NK-92 (cell line): ENCODE measurements around the gene INPP5B.
"Not testable (repeated sequence)": the region's sequence is repeated elsewhere in the genome, so short reads cannot be mapped to it uniquely, and the experiment has no call there.

Experiments
- DNase-seq: peaks from one replicate; lab custom pipeline; 2025; ENCODE audit not compliant: unreplicated experiment; lab: John Stamatoyannopoulos, UW

INPP5B gene

DNA sequence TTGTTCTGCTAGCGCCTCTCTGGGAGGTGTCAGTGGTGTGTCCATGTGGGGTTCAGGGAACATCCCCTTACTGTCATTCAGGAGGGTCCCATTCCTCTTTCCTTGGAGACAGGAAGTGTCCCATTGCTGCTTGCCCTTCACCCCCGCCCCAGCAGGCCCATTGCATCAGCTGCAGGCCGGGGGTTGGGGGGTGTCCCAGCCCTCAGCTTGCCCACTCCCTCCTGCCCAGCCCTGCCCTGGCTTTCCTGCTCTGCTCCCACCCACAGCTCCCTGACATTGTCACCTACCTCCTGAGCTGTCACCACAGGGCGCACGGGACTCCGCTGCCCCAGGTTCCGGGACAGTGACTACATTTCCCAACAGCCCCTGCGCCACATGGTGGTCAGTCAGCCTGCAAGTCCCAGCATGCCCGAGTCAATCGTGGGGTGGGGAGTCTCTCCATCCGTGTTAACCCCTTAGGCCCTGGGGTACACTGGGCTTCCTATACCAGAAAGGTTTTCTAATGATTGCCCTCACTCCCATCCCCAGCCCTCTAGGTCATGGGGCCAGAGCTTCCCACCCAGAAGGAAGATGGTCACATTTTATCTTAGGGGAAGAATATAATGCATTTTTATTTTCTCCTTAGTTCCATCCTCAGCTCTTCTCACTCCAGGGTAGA, at the start of gene INPP5B:
Gene INPP5B (minus strand): TSS at position 351 of the 658 bp plus-strand sequence. CDS start 745 bp downstream, outside the sequence.
- no peak for DNase-seq

DNA sequence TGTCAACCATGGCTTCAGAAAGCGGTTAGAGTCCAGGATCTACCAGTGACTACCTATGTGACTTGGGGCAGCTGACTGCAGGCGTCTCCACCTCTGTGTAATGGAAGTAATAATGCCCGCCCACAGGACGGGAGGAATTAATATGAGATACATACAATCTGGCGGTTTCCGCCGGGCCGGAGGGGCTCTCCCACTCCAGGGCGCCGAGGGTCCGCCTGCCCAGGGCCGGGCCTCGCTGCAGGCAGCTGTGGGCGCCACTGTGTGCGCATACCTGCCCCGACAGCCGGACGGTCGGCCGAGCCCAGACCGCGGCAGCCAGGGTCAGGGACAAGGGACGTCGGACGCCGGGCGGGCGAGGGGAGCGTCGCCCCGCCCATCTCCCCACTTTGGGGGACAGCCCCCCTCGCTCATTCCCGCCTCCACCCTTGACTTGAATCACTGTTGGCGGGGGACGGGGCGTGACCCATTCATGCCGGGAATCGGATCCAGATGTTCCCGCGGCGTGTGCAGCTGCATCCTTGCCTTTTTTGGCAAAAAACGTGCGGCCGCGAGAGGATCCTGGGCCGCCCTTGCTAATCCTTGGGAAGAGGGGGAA, 49.0 kb upstream of the INPP5B start:
- no peak for DNase-seq

DNA sequence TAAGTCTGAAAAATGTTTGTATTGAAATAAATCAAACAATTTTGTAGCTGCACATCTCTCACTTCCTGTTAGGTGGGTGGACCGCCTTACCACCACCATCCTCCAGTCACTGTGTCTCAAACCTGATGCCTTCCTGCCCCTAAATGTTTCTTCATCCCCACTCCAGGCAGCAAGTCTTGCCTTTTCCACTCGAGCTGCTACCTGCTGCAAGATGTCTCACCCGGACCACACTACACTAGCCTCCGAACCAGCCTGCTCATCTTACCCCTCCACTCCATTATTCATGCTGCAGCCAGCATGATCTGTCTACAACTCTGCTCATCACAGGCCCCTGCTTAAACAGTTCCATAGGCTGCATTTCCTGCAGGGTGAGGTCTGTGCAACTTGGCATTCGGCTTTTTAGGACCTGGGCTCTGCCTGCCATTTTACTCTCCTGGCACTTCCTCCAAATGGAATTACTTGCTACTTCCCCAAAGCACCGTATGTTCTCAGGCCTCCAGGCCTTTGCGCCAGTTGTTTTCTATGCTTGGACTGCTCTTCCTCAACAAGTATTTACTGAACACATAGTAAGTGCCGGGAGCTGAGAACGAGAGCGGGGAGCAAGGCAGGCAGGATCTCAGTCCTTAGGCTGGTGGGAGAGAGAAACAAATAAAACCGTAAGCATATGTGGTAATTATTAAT, 48.2 kb upstream of the INPP5B start:
- no peak for DNase-seq

DNA sequence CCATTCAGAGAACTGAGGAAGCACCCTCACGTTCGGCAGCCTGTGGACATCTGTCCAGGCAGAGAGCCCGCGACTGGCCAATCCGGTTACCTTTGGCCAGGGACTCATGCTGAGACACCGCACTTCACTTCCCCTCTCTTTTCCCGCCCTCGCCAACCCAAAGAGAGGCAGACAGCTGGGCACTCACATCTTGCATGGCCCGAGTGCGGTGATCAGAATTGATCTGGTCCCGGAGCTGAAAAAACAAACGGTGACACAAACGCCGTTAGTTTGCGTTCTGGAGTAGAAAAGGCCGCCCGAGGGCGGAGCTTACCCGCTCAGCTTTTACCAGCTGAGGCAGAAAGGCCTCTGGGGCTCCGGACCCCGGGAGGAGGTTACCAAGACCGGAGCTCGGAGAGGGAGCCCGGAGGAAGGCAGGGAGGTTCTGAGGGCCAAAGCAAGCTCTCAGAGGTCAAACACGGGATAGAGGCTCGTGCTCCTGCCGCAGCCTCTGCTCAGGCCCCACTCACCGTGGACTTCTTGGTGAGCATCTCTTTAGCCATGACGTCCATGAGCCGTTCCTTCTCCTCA, 42.6 kb upstream of the INPP5B start:
- DNase-seq = no peak

DNA sequence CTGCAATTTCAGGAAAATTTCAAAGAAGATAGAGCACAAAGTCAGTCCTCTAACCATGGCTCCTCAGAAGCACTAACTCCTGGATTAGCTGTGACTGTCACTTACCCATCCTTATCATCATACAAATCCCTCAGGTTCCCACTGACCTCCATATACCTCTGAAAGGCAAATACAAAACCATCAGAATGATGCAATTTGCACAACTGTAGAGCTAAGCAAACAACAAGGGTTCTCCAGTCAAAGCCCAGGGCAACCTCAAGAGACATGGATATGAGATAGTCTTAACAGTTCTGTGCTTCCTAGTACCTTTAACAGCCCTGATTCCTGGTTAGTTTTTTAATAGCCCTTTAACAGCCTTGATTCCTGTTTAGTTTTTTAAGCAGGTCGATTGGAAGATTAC, 40.8 kb upstream of the INPP5B start:
- no peak for DNase-seq

DNA sequence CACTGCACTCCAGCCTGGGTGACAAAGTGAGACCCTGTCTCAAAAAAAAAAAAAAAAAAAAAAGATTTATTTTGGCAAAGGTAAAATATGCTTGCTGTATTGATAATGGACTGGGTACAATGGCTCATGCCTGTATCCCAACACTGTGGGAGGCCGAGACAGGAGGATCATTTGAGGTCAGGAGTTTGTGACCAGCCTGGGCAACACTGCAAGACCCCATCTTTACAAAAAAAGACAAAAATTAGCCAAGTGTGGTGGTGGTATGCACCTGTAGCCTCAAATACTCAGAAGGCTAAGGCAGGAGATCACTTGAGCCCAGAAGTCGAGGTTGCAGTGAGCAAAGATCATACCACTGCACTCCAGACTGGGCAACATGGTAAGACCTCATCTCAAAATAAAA, 36.7 kb upstream of the INPP5B start:
- DNase-seq = no peak

DNA sequence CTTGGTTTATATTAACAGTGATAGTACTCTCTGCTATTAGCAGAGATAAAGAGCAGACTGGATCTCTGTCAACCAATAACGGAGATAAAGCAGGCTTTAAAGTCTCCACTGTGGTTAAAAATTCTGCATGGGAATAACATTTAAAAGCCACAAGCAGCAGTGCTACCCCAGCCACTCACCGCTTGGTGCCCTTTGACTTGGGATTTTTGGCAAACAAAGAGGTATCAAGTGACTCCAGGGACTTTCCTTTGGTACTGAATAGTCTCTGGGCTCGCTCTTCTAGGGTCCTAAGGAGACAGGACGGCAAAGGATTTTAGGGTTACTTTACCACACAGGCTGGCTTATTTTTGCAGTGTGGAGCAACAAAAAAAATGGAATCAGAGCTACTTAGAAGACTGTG, 31.7 kb upstream of the INPP5B start:
- DNase-seq = no peak

DNA sequence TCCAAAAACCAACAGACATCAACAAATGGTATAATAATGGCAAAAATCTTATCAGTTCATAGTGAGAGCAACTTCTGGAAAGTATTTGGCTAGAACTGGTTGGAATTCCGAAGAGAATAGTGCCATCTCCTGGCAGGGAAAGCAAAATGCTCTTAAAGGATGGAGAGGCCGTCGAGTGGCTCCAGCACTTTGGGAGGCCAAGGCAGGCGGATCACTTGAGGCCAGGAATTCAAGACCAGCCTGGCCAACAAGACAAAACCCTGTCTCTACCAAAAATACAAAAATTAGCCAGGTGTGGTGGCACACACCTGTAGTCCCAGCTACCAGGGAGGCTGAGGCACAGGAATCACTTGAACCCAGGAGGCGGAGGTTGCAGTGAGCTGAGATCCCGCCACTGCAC, 28.2 kb upstream of the INPP5B start:
- DNase-seq = not testable (repeated sequence)

DNA sequence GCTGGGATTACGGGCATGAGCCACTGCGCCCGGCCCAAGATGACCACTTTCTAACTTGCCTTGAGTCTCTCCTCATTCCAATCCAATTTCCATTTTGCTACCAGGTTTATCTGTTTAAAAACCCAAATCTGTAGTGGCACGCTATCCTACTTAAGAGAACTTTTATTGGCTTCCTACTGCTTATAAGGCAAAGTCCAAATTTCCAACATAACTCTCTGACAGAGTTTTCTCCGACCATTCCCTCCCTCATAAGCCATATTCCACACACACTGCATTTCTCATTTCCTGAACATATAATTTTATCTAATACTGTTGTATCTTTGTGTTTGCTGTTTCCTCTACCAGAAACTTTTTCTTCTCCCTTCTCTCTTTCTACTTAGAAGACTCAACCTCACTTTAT, 27.7 kb upstream of the INPP5B start:
- DNase-seq = no peak

DNA sequence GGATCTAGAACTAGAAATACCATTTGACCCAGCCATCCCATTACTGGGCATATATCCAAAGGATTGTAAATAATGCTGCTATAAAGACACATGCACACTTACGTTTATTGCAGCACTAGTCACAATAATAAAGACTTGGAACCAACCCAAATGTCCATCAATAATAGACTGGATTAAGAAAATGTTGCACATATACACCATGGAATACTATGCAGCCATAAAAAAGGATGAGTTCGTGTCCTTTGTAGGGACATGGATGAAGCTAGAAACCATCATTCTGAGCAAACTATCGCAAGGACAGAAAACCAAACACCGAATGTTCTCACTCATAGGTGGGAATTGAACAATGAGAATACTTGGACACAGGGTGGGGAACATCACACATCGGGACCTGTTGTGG, 26.8 kb upstream of the INPP5B start:
- DNase-seq = not testable (repeated sequence)

DNA sequence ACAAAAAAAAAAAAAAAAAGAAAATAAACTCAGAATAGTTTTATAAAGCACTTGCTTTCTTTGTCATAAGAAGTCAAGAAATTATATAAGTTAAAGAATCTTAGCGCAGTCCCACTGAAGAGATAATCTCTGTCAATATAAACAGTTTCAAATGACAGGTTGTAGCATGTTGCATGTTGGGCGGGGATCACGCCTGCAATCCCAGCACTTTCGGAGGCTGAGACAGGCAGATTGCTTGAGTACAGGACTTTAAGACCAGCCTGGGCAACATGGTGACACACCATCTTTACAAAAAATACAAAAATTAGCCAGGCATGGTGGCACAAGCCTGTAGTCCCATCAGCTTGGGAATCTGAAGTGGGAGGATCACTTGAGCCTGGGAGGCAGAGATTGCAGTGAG, 18.4 kb upstream of the INPP5B start:
- DNase-seq = no peak

DNA sequence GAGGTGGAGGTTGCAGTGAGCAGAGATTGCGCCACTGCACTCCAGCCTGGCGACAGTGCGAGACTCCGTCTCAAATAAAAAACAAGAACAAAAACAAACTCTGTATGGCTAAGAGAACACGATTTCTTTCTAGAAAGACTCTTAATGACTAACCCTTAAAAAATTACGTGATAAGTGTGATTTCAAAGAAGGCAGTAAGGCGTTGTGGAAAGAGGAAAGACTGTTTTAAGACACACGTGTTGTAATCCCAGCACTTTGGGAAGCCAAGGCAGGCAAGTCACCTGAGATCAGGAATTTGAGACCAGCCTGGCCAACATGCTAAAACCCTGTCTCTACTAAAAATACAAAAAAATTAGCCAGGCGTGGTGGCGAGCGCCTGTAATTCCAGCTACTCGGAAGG, 17.3 kb upstream of the INPP5B start:
- DNase-seq = not testable (repeated sequence)

DNA sequence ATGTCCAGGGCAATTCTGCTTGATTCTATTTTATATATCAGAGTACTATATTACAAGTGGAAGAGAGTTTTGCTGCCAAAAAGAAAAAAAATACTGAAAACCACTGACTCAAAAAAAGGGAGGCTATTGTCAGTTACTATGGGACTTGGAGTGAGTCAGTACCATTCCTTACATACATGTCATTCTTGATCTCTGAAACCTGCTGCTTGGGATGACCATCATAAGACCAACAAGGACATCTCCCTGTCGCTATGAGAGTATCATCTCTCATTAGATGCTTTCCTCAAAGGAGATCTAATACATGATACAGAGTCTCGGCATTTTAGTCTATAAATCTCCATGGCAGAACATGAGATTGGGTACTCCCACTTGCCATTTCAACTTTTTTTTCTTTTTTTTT, 11.8 kb upstream of the INPP5B start:
- no peak for DNase-seq

DNA sequence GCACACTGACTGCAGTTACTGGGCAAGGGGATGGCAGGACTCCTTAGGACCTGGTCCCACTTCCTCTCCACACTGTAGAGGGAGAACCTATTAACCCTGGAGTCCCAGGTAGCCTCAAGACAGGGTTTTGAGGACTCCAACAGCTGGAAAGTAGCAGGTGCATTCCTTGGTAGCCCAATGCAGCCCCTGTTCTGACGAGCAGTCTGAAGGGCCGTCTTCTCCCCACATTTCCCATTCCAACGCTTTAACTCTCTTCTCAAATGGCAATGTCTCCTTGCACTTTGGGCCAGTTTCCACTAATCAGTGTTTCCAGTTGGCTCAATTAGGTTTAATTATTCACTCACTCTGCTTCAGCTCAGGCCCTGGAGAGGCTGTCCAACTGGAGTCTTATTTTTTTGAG, 8.8 kb upstream of the INPP5B start:
- no peak for DNase-seq

DNA sequence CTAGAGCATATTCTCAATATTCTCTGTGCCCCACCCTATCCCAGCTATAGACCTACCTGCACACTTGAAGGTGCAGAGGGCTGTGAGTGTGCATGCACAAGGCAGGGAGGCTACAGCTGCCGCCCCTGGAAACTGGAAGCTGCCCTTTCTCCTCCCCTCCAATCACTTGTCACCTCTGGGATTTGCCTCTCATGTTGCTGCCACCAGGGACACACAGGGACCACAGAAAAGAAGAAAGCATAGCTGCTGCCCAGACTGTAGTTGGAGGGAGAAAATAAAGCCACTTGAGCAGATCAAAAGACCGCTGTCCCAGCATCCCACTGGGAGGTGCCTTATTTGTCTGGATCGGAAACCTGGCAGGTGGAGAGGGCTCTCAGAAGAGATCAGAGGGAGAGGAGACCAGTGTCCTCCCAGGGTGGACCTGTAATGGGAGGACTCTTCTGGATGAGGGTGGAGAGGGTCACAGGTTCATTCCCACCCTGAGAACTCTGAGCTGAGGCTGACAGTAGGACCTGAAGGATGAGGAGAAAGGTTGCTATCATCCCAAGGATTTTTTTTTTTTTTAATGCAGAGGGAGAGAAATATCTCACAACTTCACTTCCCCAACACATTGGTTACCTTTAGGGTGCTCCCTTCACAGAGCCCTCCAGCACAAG, 7.6 kb upstream of the INPP5B start:
- DNase-seq = no peak

DNA sequence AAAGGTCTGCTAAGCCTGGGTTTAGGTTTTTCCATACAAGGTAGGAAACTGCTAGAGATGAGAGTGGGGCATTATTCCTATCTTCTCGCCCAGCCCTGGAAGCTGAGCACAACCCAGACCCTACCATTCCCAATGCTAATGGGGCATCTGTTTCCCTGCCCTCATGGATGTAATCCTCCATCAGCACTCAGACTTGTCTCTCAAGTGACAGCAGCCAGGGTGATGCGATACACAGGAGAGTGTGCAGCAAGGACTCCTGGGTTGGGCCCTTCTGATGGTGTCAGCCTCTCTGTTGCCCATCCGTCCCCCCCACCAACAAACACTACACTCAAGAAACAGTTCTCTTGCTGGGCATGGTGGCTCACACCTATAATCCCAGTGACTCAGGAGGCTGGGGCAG, 5.9 kb upstream of the INPP5B start:
- no peak for DNase-seq

DNA sequence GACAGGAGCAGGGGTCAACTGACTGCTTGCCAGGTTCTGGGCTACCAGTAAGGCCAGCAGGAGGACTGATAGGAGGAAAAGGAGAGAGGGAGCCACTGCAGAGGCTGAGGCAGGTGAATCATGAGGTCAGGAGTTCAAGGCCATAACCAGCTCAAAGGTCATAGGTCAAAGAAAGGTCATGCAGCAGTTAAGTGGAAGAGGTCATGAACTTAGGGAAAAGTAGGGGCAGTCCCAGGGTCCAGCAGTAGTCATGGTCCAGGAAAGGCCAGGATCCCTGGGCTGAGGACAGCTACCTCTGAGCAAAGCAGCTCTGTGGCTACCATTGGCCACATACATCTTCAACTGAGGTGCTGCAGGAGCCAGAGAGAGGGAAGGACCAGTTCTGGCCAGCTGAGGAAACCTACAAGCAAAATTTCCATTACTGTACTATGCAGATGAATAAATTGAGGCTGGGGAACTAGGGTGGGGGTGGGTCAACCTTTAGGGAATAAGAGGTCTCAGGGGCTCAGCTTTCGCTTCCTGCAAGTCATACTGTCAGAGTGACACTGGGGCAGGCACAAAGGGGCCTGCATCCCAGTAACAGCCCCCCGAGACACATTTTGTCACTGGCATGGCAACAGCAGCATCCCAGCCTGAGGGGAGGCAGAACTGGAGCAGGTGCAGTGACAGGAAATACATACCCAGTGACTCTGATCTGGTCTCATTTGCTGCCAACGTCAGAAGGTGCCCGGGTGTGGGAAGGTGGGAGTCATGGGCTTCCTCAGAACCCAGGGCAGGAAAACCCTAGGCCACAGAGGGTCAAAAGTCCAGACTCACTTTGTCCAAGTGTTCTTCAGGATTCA, 5.2 kb upstream of the INPP5B start:
- DNase-seq = no peak

DNA sequence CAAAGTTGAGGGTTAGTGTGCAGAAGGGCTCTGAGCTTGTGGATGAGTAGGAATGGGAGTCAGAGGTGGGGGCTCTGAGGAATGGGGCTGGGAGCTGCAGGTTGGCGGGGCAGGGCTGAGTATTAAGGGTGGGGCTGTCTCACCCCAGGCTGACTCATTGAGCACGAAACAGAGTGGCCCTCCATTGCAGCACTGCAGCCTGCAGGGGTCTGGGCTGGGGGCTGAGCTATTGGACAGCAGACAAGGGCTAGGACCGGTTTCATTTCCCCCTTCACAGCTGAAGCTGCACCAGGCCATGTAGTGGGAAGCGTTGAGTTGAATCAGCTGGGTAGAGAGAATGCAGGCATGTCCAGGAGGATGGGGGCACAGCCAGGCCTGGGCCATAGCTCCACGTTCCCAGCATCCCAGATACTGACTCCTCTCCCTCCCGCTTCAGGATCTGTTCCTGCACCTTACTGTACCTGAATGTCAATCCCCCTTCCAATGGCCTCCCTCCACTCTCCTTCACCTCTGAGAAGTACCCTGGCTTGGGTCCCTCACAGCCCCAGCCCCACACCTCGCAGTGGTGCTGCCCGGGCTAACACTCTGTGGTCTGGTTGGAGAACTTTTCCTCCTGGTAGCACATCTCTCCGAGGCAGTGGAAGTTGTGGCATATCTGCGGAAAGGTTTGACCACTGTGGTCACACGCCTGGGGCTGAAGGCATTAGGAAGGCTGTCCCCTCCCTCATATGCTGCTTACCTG, 4.4 kb upstream of the INPP5B start:
- DNase-seq = no peak

DNA sequence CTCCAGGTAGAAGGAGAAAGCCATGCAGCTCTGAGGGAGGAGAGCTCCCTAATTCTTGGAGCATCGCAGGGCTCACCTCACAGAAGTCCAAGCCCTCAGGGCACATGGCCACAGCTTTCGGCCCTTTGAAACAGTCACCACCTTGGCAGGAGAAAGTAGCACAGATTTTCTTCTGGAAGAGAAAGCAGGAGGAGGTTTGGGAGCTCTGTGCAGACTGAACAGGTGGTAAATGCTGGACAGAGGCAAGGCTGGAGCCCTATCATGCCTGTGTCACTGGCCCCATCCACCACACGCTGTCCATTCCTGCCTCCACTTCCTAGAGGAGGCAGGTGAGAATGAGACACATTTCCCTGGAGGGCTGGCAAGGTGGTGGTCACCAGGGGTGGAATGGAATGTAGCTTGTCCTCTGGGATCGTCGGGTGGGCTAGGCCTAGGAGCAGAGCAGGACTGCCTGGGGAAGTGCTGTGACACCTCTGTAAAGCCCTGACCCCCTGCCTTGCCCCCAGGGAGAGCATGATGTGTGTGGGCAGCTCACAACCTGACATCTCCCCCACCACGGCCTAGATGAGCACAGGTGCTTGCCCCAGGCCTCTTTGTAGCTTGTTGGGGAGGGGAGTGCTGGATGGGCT, 2.8 kb upstream of the INPP5B start:
- DNase-seq = no peak

DNA sequence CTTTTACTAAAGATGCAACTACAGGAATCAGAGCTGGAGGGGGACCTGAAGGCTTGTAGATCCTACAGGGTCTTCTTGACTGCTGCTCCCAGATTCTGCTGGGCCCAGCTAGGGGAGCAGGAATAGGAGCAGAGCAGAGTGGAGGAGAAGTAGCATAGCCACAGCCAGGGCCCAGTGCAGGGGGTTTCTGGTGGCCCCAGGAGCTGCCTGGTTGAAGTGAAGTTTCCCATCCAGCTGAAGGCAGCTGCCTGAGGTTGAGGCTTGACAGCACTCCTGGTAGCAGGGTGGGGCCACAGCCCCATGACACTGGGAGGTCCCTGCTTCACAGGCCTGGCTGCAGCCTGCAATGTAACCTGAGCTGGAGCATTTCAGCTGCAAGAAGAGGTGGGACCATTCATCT, 2.0 kb upstream of the INPP5B start:
- DNase-seq = no peak
